SK-N-SH treated with all-trans-retinoic acid at 6 μM for 48 hours (cell line): ENCODE measurements around the gene PURA.

ENCODE experiments used
- ATAC-seq: fragments of 200-7000 bp; cut with Tn5 transposase; 3 replicates; pipeline ENCODE4 v1.9.1; 2020; ENCODE audit warnings: mild to moderate bottlenecking, moderate library complexity
- BACH2 ChIP-seq: fragments of 250-450 bp; sonication (Bioruptor Pico); IDR thresholded peaks from 2 replicates; pipeline ENCODE4 v1.9.0; 2021; ENCODE audit warnings: mild to moderate bottlenecking, borderline replicate concordance
- CREB5 ChIP-seq: fragments of 250-450 bp; sonication (Bioruptor Pico); IDR thresholded peaks from 2 replicates; pipeline ENCODE4 v1.5.1; 2020; ENCODE audit warnings: low read depth, mild to moderate bottlenecking, moderate library complexity
- CSDC2 ChIP-seq: fragments of 250-450 bp; sonication (Bioruptor Pico); IDR thresholded peaks from 2 replicates; pipeline ENCODE4 v1.5.0; 2020; ENCODE audit warnings: mild to moderate bottlenecking, moderate library complexity
- CSRNP3 ChIP-seq: fragments of 250-450 bp; sonication (Bioruptor Pico); IDR thresholded peaks from 2 replicates; pipeline ENCODE4 v1.5.1; 2021; ENCODE audit warnings: mild to moderate bottlenecking, moderate library complexity
- ESRRG ChIP-seq: fragments of 250-450 bp; sonication (Bioruptor Pico); IDR thresholded peaks from 2 replicates; pipeline ENCODE4 v1.6.1; 2021; ENCODE audit warnings: mild to moderate bottlenecking
- GLIS3 ChIP-seq: fragments of 250-450 bp; sonication (Bioruptor Pico); IDR thresholded peaks from 2 replicates; pipeline ENCODE4 v1.5.0; 2020; ENCODE audit warnings: mild to moderate bottlenecking, moderate library complexity
- ISL1 ChIP-seq: fragments of 250-450 bp; sonication (Bioruptor Pico); IDR thresholded peaks from 2 replicates; pipeline ENCODE4 v2.1.2; 2022; ENCODE audit warnings: mild to moderate bottlenecking, moderate library complexity
- OSR1 ChIP-seq: fragments of 250-450 bp; sonication (Bioruptor Pico); IDR thresholded peaks from 2 replicates; pipeline ENCODE4 v1.8.0; 2022; ENCODE audit warnings: moderate library complexity, mild to moderate bottlenecking, inconsistent platforms
- POU6F1 ChIP-seq: fragments of 250-450 bp; sonication (Bioruptor Pico); IDR thresholded peaks from 2 replicates; pipeline ENCODE4 v1.8.0; 2021; ENCODE audit warnings: low read depth, mild to moderate bottlenecking, moderate library complexity, borderline replicate concordance
- PPARA ChIP-seq: fragments of 250-450 bp; sonication (Bioruptor Pico); IDR thresholded peaks from 2 replicates; pipeline ENCODE4 v1.5.0; 2020; ENCODE audit warnings: mild to moderate bottlenecking, borderline replicate concordance
- RARB ChIP-seq: fragments of 250-450 bp; sonication (Bioruptor Pico); IDR thresholded peaks from 2 replicates; pipeline ENCODE4 v1.8.0; 2021; ENCODE audit warnings: mild to moderate bottlenecking, moderate library complexity
- SNAI2 ChIP-seq: fragments of 250-450 bp; sonication (Bioruptor Pico); IDR thresholded peaks from 2 replicates; pipeline ENCODE4 v1.5.0; 2020; ENCODE audit warnings: mild to moderate bottlenecking, moderate library complexity
- TCF4 ChIP-seq: fragments of 250-450 bp; sonication (Bioruptor Pico); IDR thresholded peaks from 2 replicates; pipeline ENCODE4 v1.8.0; 2021; ENCODE audit warnings: mild to moderate bottlenecking, moderate library complexity, borderline replicate concordance
- TOX ChIP-seq: fragments of 250-450 bp; sonication (Bioruptor Pico); IDR thresholded peaks from 2 replicates; pipeline ENCODE4 v1.8.0; 2021; ENCODE audit warnings: mild to moderate bottlenecking, moderate library complexity, borderline replicate concordance
- TSHZ2 ChIP-seq: fragments of 250-450 bp; sonication (Bioruptor Pico); IDR thresholded peaks from 2 replicates; pipeline ENCODE4 v1.5.0; 2020; ENCODE audit warnings: mild to moderate bottlenecking, moderate library complexity
- ZC3H10 ChIP-seq: fragments of 250-450 bp; sonication (Bioruptor Pico); IDR thresholded peaks from 2 replicates; pipeline ENCODE4 v1.5.1; 2021; ENCODE audit warnings: mild to moderate bottlenecking, moderate library complexity
- ZFP3 ChIP-seq: fragments of 250-450 bp; sonication (Bioruptor Pico); IDR thresholded peaks from 2 replicates; pipeline ENCODE4 v1.5.0; 2020; ENCODE audit warnings: mild to moderate bottlenecking, moderate library complexity
- ZFP30 ChIP-seq: fragments of 450-650 bp; formaldehyde crosslinking; IDR thresholded peaks from 2 replicates; pipeline ENCODE4 v1.5.0; 2022; ENCODE audit warnings: mild to moderate bottlenecking, moderate library complexity
- ZNF565 ChIP-seq: fragments of 450-650 bp; formaldehyde crosslinking; conservative IDR thresholded peaks from 2 replicates; pipeline ENCODE4 v1.5.0; 2020; ENCODE audit warnings: low read depth, mild to moderate bottlenecking, moderate library complexity

PURA gene

GRCh38 chr5:140157032-140157781 is 43.3 kb downstream of the PURA start:
- no peak for TF ChIP-seq ZC3H10
- no peak for TF ChIP-seq RARB (CRISPR knock-in tag)
- peak; percentile 99 for ATAC-seq

- no peak for ATAC-seq
- TF ChIP-seq RARB (CRISPR knock-in tag) (no peak), ZNF565 (CRISPR knock-in tag) (no peak), ESRRG (CRISPR knock-in tag) (no peak), GLIS3 (CRISPR knock-in tag) (no peak), PPARA (CRISPR knock-in tag) (no peak), CSRNP3 (no peak), TSHZ2 (CRISPR knock-in tag) (no peak), POU6F1 (CRISPR knock-in tag) (no peak), CREB5 (CRISPR knock-in tag) (no peak), TOX (no peak), ZC3H10 (no peak), ZFP3 (CRISPR knock-in tag) (no peak), SNAI2 (no peak), ZFP30 (no peak), OSR1 (no peak), CSDC2 (no peak), TCF4 (CRISPR knock-in tag) (no peak)
Observed at GRCh38 chr5:140159014-140159927, 45.4 kb downstream of the PURA start.

- no peak for ATAC-seq
- TF ChIP-seq ZC3H10: no peak
- no peak for TF ChIP-seq BACH2 (CRISPR knock-in tag)
- no peak for TF ChIP-seq PPARA (CRISPR knock-in tag)
- TF ChIP-seq ESRRG (CRISPR knock-in tag): no peak
- no peak for TF ChIP-seq ISL1 (CRISPR knock-in tag)
- TF ChIP-seq TCF4 (CRISPR knock-in tag): no peak
- TF ChIP-seq RARB (CRISPR knock-in tag): no peak
- no peak for TF ChIP-seq CSRNP3
Observed at GRCh38 chr5:140162275-140162674, 48.4 kb downstream of the PURA start.
